Stimulated activated CD8-positive, alpha-beta memory T cell treated with anti-CD3 and anti-CD28 coated beads, Interleukin-4, amount 100 ng/mL, for 48 hours (primary cell): ENCODE results near the gene GPATCH2L.

Source experiments
- DNase-seq: peaks from one replicate; pipeline ENCODE4 v3.0.0-alpha.2; 2020

The GPATCH2L gene

GRCh38 chr14:76259029-76259735 lies 107.5 kb downstream of the GPATCH2L start:
- DNase-seq, result no peak

- DNase-seq, result no peak
These were observed 109.0 kb downstream of the GPATCH2L start for GRCh38 chr14:76260749-76261148.

- no peak for DNase-seq
These were observed 109.7 kb downstream of the GPATCH2L start for GRCh38 chr14:76261371-76261811.

- no peak for DNase-seq
These were observed 110.9 kb downstream of the GPATCH2L start for GRCh38 chr14:76262641-76263040.
